MCF 10A (cell line): ENCODE results near the gene CDK3. TPM values are rescaled to one million over a fixed set of nuclear protein-coding genes. Genes with fewer than 3 reads are reported as not detected.

Experiments
- BruUV-seq: library from RNA; stranded (reverse); fragments of 400-500 nt; replicated peaks from 2 replicates; lab custom pipeline; 2021; lab: Mats Ljungman, UMichigan
- CTCF ChIA-PET: fragments of 300-600 bp; sonication (Branson Sonifier 250); formaldehyde crosslinking; extraction: SDS; loops from one replicate; lab custom pipeline; 2021; ENCODE audit warnings: antibody characterized with exemption, inconsistent platforms; lab: Yijun Ruan, JAX
- POLR2A ChIA-PET: fragments of 300-600, 350-650 bp; sonication (Branson Sonifier 250); formaldehyde crosslinking; extraction: SDS; loops from one replicate; lab custom pipeline; 2020; ENCODE audit warnings: antibody characterized with exemption, inconsistent platforms; lab: Yijun Ruan, JAX
- DNase-seq: peaks from one replicate; pipeline ENCODE4 v3.0.0-alpha.2; 2018; ENCODE audit not compliant: unreplicated experiment
- H3K27ac Mint-ChIP-seq: one replicate; pipeline ENCODE4 v1.8.0; 2022; ENCODE audit warnings: mild to moderate bottlenecking, low read depth, mixed read lengths; ENCODE audit not compliant: unreplicated experiment
- H3K27me3 Mint-ChIP-seq: one replicate; pipeline ENCODE4 v1.8.0; 2022; ENCODE audit warnings: mixed read lengths; ENCODE audit not compliant: insufficient read depth, unreplicated experiment
- H3K36me3 Mint-ChIP-seq: one replicate; pipeline ENCODE4 v1.8.0; 2022; ENCODE audit warnings: mild to moderate bottlenecking, moderate library complexity, mixed read lengths; ENCODE audit not compliant: insufficient read depth, unreplicated experiment
- H3K4me1 Mint-ChIP-seq: one replicate; pipeline ENCODE4 v1.8.0; 2022; ENCODE audit warnings: mixed read lengths; ENCODE audit not compliant: insufficient read depth, unreplicated experiment
- H3K4me3 Mint-ChIP-seq: one replicate; pipeline ENCODE4 v1.8.0; 2022; ENCODE audit warnings: mild to moderate bottlenecking, moderate library complexity, mixed read lengths; ENCODE audit not compliant: unreplicated experiment
- H3K9me3 Mint-ChIP-seq: one replicate; pipeline ENCODE4 v1.8.0; 2022; ENCODE audit warnings: mixed read lengths; ENCODE audit not compliant: unreplicated experiment
- intact Hi-C: fragments of 100-400 bp; cut with micrococcal nuclease; formaldehyde crosslinking; loops from 2 replicates; pipeline ENCODE4 v1.14.1; 2022
- total RNA-seq: library from RNA; stranded (reverse); gene quantifications from 2 replicates; pipeline ENCODE4 v1.2.3, GENCODE V29; 2022
- TF ChIP-seq, protein P1 (sequence below): fragments of 200-600 bp; IDR thresholded peaks from one replicate; pipeline ENCODE4 v1.8.0; 2022; ENCODE audit warnings: antibody characterized with exemption, mild to moderate bottlenecking; ENCODE audit not compliant: unreplicated experiment

The CDK3 gene
- total RNA-seq, 1 experiment from 2014 or later = 5.3 TPM

DNA sequence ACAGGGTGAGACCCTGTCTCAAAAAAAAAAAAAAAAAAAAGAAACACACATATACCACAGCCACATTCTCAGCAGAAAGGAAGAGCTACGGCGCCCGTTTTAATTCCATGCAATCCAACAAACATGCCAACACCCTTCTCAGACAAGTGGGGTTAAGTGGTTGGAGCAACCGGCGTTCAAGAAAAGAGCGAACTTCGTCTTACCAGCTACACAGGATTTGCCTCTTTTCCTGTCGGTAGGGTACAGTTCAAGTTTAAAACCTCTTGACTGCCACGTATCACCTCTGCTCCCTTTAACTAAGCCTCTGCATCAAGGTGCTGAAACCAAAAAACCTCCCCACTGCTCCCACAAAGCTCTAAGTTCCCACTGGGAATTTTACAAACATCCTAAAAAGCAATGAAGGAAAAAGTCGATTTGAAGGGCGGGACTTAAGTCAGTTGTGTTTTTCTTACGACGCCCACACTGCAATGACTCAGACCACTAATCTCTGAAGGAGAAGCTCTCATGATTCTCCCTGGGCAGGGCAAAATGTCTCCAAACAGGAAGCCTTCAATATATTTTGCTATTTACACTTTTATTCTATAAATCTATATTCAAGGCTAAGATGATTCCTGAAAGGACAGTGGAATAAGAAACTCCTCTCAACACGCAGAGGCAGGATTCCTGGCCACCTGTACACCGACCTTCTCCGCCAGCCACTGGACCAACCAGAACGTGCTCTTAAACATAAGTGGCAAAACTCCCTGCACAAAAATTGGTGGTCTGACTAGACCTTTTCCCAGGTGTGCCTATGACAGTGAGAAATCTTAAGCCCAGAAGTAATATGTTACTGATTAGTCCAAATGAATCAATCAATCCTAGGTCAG lies 52.8 kb downstream of the CDK3 start:
- TF ChIP-seq, protein P1, sequence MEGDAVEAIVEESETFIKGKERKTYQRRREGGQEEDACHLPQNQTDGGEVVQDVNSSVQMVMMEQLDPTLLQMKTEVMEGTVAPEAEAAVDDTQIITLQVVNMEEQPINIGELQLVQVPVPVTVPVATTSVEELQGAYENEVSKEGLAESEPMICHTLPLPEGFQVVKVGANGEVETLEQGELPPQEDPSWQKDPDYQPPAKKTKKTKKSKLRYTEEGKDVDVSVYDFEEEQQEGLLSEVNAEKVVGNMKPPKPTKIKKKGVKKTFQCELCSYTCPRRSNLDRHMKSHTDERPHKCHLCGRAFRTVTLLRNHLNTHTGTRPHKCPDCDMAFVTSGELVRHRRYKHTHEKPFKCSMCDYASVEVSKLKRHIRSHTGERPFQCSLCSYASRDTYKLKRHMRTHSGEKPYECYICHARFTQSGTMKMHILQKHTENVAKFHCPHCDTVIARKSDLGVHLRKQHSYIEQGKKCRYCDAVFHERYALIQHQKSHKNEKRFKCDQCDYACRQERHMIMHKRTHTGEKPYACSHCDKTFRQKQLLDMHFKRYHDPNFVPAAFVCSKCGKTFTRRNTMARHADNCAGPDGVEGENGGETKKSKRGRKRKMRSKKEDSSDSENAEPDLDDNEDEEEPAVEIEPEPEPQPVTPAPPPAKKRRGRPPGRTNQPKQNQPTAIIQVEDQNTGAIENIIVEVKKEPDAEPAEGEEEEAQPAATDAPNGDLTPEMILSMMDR = no peak
- BruUV-seq = no TSS peak
- H3K4me3 Mint-ChIP-seq = no peak overlapping the region

DNA sequence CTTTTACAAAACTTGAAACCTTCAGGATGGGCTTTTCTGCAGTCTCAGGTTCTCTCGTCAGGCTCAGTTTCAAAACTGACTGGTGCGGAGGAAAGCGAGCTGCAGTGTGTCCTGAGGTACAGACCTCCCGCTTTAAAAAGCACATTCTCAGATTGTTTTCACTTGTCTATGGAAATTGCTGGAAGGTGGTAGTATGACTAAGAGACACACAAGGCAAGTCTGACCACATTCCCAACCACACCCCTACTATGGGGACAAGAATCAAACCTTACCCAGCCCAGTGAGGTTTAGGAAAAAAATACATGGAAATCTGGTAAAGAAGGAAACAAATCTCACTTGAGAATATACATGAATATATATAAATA lies 53.4 kb downstream of the CDK3 start:
- CTCF ChIA-PET = interaction anchor here (0.6 to 1.8 kb wide), 2 partner anchors 40 to 152 kb away, joined by 3 to 6 read pairs; no protein-coding TSS in a partner anchor
- no TSS peak for BruUV-seq
- H3K4me3 Mint-ChIP-seq = no peak overlapping the region
- peaks cover 93% of the 10 kb centered on the region for H3K36me3 Mint-ChIP-seq
- intact Hi-C loops = no loop called here
- POLR2A ChIA-PET = interaction anchor here (0.9 to 1.6 kb wide), 3 partner anchors 16 to 149 kb away, joined by 3 to 8 read pairs (median 4); partner anchors contain the start of genes MRPL38 and SRP68
- TF ChIP-seq, protein P1 = no peak
- peaks cover 5% of the 10 kb centered on the region for H3K9me3 Mint-ChIP-seq
- no peaks in the 10 kb centered on the region for H3K27me3 Mint-ChIP-seq
- no peak overlapping the region for H3K27ac Mint-ChIP-seq
- peaks cover 13% of the 10 kb centered on the region for H3K4me1 Mint-ChIP-seq
- peak; percentile 71 for DNase-seq

More for the DNA sequence above, 52.8 kb downstream of the CDK3 start:
- Mint-ChIP-seq H3K4me1 (peaks cover 13% of the 10 kb centered on the region), H3K27ac (no peak overlapping the region), H3K9me3 (peaks cover 5% of the 10 kb centered on the region), H3K27me3 (no peaks in the 10 kb centered on the region), H3K36me3 (peaks cover 93% of the 10 kb centered on the region)
- ChIA-PET POLR2A (interaction anchor here (1.3 to 1.6 kb wide), 2 partner anchors 16 to 18 kb away, joined by 3 to 8 read pairs; partner anchors contain the start of gene SRP68), CTCF (interaction anchor here (1.8 kb wide), 1 partner anchor 40 kb away, joined by 6 read pairs; no protein-coding TSS in a partner anchor)
- intact Hi-C loops = no loop called here
- DNase-seq = peak; percentile 70

Other genes with a start within 250 kb of the CDK3 start
- 8.7 and 9.8 TPM in 2 replicates for gene GALK1, start 235.7 kb upstream of the CDK3 start, total RNA-seq
- gene UNK, start 216.0 kb upstream of the CDK3 start, total RNA-seq = 12.3 and 16.0 TPM in 2 replicates
- 3.5 and 7.6 TPM in 2 replicates for gene UNC13D, start 156.5 kb upstream of the CDK3 start, total RNA-seq
- 55.7 and 97.9 TPM in 2 replicates for gene WBP2, start 145.5 kb upstream of the CDK3 start, total RNA-seq
- gene TRIM47, start 122.3 kb upstream of the CDK3 start, total RNA-seq = 23.6 and 25.7 TPM in 2 replicates
- gene TRIM65, start 103.9 kb upstream of the CDK3 start, total RNA-seq = 15.9 and 17.4 TPM in 2 replicates
- gene MRPL38, start 96.0 kb upstream of the CDK3 start, total RNA-seq = 97.9 and 111 TPM in 2 replicates
- 14.0 and 18.8 TPM in 2 replicates for gene FBF1, start 59.8 kb upstream of the CDK3 start, total RNA-seq
- gene ACOX1, start 21.7 kb upstream of the CDK3 start, total RNA-seq = 23.4 and 26.0 TPM in 2 replicates
- gene TEN1, start 21.6 kb upstream of the CDK3 start, total RNA-seq = 13.0 and 15.4 TPM in 2 replicates
- gene EVPL, start 26.5 kb downstream of the CDK3 start, total RNA-seq = 7.7 and 8.1 TPM in 2 replicates
- 80.8 and 106 TPM in 2 replicates for gene SRP68, start 71.7 kb downstream of the CDK3 start, total RNA-seq
- gene GALR2, start 73.9 kb downstream of the CDK3 start, total RNA-seq = 0.37 TPM in 1 of 2 replicates, not detected in the other
- gene ZACN, start 78.3 kb downstream of the CDK3 start, total RNA-seq = not detected in 2 replicates
- 80.8 and 106 TPM in 2 replicates for gene EXOC7, start 102.9 kb downstream of the CDK3 start, total RNA-seq
- not detected in 2 replicates for gene FOXJ1, start 140.4 kb downstream of the CDK3 start, total RNA-seq
- gene RNF157, start 239.6 kb downstream of the CDK3 start, total RNA-seq = 0.17 and 0.44 TPM in 2 replicates